Esophagus muscularis mucosa (tissue), 4 donors: Measurements from ENCODE around the gene ASB10. TPM values are rescaled to one million over a fixed set of nuclear protein-coding genes. Genes with fewer than 3 reads are reported as not detected.

Experiments used
- DNase-seq: peaks from one replicate; pipeline ENCODE4 v3.0.0-alpha.2; 2017; ENCODE audit errors: extremely low spot score
- H3K27ac ChIP-seq, 4 donors: fragments of 200-600 bp; sonication (generic); replicated peaks in 1 of 4; 1 replicate in 3 of 4; 2 replicates in 1 of 4; pipeline ENCODE4 v1.5.1; 2016 to 2019; ENCODE audit warnings: mild to moderate bottlenecking in 1 of 4
- H3K27me3 ChIP-seq, 4 donors: fragments of 200-600 bp; sonication (generic); one replicate each; pipeline versions ENCODE4 v1.5.1 to v1.6.0; 2016 to 2019
- H3K36me3 ChIP-seq, 4 donors: fragments of 200-600 bp; sonication (generic); one replicate each; pipeline ENCODE4 v1.5.1; 2016 to 2019
- H3K4me1 ChIP-seq, 4 donors: fragments of 200-600 bp; sonication (generic); one replicate each; pipeline ENCODE4 v1.5.1; 2016 to 2019
- H3K4me3 ChIP-seq, 4 donors: fragments of 200-600 bp; sonication (generic); 1 replicate in 2 of 4; 2 replicates in 2 of 4; pipeline ENCODE4 v1.5.1; 2016 to 2019; ENCODE audit warnings: mild to moderate bottlenecking in 4 of 4, moderate library complexity in 1 of 4
- H3K9me3 ChIP-seq, 4 donors: fragments of 200-600 bp; sonication (generic); 1 replicate in 3 of 4; 2 replicates in 1 of 4; pipeline ENCODE4 v1.5.1; 2016 to 2019
- CTCF ChIP-seq, 3 experiments: fragments of 200-600 bp in 2 of 3; fragments of 450-650 bp in 1 of 3; sonication (generic) in 2 of 3; IDR thresholded peaks; one replicate each; pipeline ENCODE4 v1.5.1; 2017 to 2019; ENCODE audit warnings: antibody characterized with exemption in 3 of 3, mild to moderate bottlenecking in 2 of 3, moderate library complexity in 1 of 3
- EP300 ChIP-seq: sonication (generic); formaldehyde crosslinking; IDR thresholded peaks from one replicate; pipeline ENCODE4 v1.6.1; 2017; ENCODE audit warnings: antibody characterized with exemption
- POLR2A ChIP-seq: fragments of 450-650 bp; IDR thresholded peaks from one replicate; pipeline ENCODE4 v1.6.1; 2017; ENCODE audit warnings: antibody characterized with exemption, moderate library complexity, mild to moderate bottlenecking, low read depth
- POLR2AphosphoS5 ChIP-seq, 2 donors: sonication (generic); formaldehyde crosslinking; IDR thresholded peaks; one replicate each; pipeline ENCODE4 v1.6.1; 2017; ENCODE audit warnings: antibody characterized with exemption in 2 of 2
- WGBS: methylation state at CpG from one replicate; pipeline ENCODE4 v1.1.5; 2018; 5-methylcytosine and 5-hydroxymethylcytosine counted together
- intact Hi-C: fragments of 100-400 bp; cut with DNase I; formaldehyde crosslinking; loops from one replicate; pipeline ENCODE4 v1.15.1; 2023
- total RNA-seq, 4 donors: library from RNA; depleted of rRNA; stranded (reverse); fragments of >200 nt; gene quantifications; one replicate each; pipeline versions ENCODE4 v1.1.0 to v1.2.1, GENCODE V29; 2016

Gene ASB10
- total RNA-seq, 4 donors from 2014 or later, result not detected

DNA sequence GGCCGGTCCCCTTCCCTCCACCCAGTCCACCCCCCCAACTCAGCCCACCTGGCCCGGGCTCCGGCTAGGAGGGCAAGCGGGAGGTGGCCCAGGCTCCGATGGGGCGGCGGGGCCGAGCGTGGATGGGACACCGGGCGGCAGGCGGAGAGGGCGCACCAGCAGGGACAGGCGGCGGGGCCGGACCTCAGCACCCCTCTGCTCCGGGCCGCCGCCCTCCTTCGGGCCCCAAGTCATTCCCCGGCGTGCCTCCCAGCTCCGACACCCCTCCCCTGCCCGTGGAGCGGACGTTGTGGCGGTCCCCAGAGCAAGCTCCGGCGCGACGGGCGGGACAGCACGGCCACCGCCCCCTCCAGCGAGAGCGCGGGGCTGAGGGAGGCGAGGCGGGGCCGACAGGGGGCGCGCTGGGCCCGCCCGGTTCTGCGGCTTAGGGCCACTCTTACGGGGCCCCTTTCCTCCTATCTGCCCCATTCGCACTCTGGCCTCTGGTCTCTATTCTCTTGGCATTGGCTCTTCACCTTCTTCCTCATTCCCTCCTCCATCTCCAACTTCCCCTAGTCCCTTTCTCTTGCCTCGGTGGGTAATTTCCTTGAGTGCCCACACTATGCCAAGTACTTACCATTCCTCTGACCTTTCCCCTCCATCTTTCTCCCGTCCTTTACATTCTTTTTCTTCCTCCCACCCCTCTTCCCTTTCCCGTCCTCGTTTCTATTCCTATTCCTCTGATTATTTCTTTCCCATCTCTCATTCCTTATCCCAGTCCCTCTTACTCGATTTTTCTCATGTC, 18.9 kb downstream of the ASB10 start:
- peaks cover 8 to 84% (median 35%) of the 10 kb centered on the region in 4 donors for H3K27me3 ChIP-seq
- no peaks in the 10 kb centered on the region for H3K36me3 ChIP-seq
- DNase-seq, result no peak
- no peak overlapping the region for H3K27ac ChIP-seq
- intact Hi-C loops, result loop anchor here (2.0 kb wide), 1 partner anchor 43 kb away; no protein-coding TSS in a partner anchor
- WGBS, result 6% methylated on average over 20 of the region's 52 CpGs
- peaks cover 15 to 31% (median 21%) of the 10 kb centered on the region in 4 donors for H3K4me1 ChIP-seq
- H3K9me3 ChIP-seq, result no peaks in the 10 kb centered on the region
- peak overlapping the region; percentile 53 to 61 (median 56) for H3K4me3 ChIP-seq
- TF ChIP-seq POLR2A (no peak), CTCF (IDR thresholded peaks at IDR 0.05) (peak; percentile 40 to 65 (median 41))

DNA sequence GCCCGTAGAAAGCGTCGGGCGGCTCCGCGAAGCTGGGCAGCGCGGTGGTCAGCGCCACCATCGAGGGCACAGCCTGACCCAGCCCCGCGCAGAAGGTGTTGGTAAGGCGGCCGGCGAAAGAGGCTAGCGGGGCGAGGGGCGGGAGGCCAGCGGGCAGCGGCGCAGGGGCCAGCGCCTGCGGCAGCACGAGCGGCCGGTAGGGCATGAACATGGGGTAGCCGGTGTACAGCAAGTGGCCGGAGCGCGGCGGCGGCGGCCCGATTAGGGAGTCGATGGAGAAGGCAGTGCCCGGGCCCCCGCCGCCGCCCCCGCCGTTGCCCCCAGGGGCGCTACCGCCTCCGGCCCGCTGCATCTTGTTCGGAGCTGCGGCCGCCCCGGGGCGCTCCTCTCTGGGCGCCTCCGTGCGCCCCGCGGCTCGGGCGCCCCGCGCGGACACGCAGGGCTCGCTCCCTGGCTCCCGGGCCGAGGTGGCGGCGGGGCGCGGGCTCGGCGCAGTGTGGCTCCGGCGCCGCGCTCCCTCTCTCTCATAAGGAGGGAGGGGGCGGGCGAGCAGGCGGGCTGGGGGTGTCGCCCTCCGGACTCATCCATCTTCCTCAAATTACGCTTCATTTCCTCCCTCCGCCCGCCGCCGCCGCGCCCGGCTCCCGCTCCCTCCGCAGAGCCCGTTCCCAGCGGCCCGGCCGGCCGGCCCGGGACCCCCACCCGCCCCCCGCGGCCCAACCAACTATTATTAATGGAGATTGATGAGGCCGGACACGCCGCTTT, 19.7 kb downstream of the ASB10 start, which contains the start of gene GBX1:
GBX1 (minus strand) TSS at position 498 of the 765 bp plus-strand sequence; CDS start at position 352, 146 bp downstream.
- H3K36me3 ChIP-seq, result no peaks in the 10 kb centered on the region
- peaks cover 15 to 26% (median 21%) of the 10 kb centered on the region in 4 donors for H3K4me1 ChIP-seq
- H3K27ac ChIP-seq, result no peak within 1 kb of the TSS
- H3K27me3 ChIP-seq, result peaks cover 8 to 82% (median 35%) of the 10 kb centered on the region in 4 donors
- intact Hi-C loops, result no loop called here
- H3K9me3 ChIP-seq, result no peaks in the 10 kb centered on the region
- peak within 1 kb of the TSS; percentile 53 to 61 (median 56) for H3K4me3 ChIP-seq
- TF ChIP-seq CTCF (IDR thresholded peaks at IDR 0.05) (peak in 1 of 3 experiments; percentile 21), POLR2AphosphoS5 (IDR thresholded peaks at IDR 0.05) (no peak), POLR2A (no peak), EP300 (no peak)
- no peak for DNase-seq
- WGBS, result no CpG with 5 or more reads among the region's 101 CpGs

DNA sequence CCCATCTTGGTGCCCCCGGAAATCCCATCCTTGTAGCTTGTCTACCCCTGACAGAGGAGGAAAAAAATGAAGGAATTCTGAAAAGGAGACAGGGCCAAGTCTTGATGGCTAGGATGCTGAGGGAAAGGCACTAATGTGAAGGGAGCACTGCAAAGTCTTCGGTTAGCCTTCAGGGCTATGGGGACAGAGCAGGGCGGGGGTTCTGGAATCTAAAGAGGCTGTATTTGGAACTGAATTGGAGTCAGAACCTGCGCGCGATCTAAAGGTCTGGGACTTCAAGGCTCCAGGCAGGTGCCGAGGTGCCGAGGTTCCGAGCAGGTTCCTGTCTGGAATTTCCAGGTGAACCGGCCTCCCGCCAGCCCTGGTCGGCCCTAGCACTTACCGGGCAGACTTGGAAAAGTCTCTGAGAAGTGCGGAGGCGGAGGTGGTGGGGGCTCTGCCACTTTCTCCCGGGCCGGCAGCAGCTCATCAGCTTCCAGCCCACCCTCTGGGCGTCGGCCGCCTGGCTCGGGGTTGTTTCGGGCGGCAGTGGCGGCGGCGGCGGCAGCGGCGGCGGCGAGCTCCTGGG, 20.3 kb downstream of the ASB10 start:
- Histone ChIP-seq H3K27ac (no peak overlapping the region), H3K36me3 (no peaks in the 10 kb centered on the region), H3K27me3 (peaks cover 8 to 80% (median 35%) of the 10 kb centered on the region in 4 donors), H3K4me1 (peaks cover 15 to 24% (median 21%) of the 10 kb centered on the region in 4 donors), H3K9me3 (no peaks in the 10 kb centered on the region), H3K4me3 (peak overlapping the region; percentile 53 to 61 (median 56))
- TF ChIP-seq CTCF (IDR thresholded peaks at IDR 0.05), result no peak
- no peak for TF ChIP-seq POLR2AphosphoS5 (IDR thresholded peaks at IDR 0.05)
- no peak for TF ChIP-seq EP300
- no peak for TF ChIP-seq POLR2A
- intact Hi-C loops, result no loop called here
- WGBS, result 18% methylated on average over 20 of the region's 31 CpGs
- DNase-seq, result no peak

- no peak for TF ChIP-seq CTCF (IDR thresholded peaks at IDR 0.05)
- TF ChIP-seq POLR2A, result no peak
- TF ChIP-seq EP300, result no peak
- TF ChIP-seq POLR2AphosphoS5 (IDR thresholded peaks at IDR 0.05), result no peak
- H3K27me3 ChIP-seq, result peaks cover 0 to 70% (median 19%) of the 10 kb centered on the region in 4 donors
- H3K36me3 ChIP-seq, result no peaks in the 10 kb centered on the region
- H3K9me3 ChIP-seq, result no peaks in the 10 kb centered on the region
- no peak for DNase-seq
- no peak overlapping the region for H3K27ac ChIP-seq
- no peak overlapping the region for H3K4me3 ChIP-seq
- H3K4me1 ChIP-seq, result peaks cover 3 to 5% (median 4%) of the 10 kb centered on the region in 4 donors
- intact Hi-C loops, result no loop called here
- 77% methylated on average over 1 of the region's 1 CpG for WGBS
These were observed 25.3 kb downstream of the ASB10 start for GRCh38 chr7:151161757-151162156.
